ENCODE measurements around the gene POU2AF3. TPM values are rescaled to one million over a fixed set of nuclear protein-coding genes. Genes with fewer than 3 reads are reported as not detected.
A peak's percentile ranks its signal among the peaks of the same experiment; 100 is the strongest.

POU2AF3 gene
- total RNA-seq, 1 donor from 2014 or later, result 3.8 TPM

GRCh38 chr11:111329306-111330204, 31.2 kb downstream of the POU2AF3 start:
- ATAC-seq, result peak; percentile 43

DNA sequence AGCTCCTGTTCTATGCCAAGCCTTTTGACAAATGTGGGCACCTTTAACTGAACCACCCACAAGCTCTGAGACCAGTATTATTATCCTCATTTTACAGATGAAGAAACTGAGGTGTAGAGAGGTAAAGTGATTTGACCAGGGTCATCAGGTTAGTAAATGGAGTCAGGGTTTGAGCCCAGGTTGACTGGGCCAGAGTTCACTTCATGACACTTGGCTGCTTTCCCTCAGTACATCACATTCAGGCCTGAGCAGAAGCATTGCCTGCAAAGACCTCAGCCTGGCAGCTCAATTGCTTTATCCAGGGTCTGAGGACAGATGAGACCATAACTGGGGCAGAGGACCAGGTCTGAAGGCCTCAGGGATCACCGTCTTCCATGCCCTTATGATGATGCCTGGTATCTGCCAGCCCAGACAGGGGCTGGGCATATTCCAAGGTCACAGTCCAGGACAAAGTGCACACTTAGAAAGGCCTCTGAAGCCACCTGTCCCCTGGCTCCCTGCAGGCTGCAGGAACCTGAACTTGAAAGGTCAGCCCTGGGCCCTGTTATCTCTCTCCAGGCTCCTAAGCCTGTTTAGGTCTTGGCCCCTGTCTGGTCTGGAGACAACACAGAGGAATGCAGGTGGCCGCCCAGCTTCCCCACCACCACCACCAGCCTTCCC, 32.0 kb downstream of the POU2AF3 start:
- no peak for ATAC-seq

DNA sequence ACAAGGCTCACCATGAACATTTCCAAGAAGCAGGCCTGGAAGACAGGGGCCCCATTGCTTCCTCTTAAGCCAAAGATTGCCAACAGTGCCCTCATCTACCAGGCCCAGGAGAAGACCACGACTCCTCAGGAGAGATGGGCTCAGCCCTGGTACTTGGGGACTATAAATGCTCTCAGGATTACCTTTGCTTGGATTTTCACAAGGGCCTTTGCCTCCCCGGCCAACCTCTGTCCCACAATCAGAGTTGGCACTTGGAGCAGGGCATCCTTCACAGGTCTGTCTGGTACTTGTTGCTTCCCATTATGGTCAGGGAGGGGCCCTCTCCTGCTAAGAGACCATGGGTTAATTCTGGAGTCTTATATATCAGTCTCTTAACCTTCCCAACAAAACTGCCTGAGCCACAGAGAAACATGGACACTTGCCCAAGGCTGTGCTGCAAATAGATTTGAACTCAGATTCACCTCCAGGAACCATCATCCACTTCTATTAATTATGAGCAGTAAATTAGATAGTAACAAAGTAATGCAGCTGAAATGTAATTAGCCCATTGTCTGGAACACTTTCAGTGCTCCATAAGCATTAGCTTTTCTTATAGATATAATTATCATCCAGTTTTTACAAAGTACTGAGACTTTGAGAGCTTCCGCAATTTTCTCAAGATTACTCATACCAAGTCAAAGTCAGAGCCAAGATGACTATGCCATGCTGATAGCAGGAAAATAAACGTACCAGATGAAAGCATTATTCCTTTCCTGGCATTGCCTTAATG, 33.5 kb downstream of the POU2AF3 start:
- peak; percentile 34 for ATAC-seq

- no peak for ATAC-seq
These were observed 36.5 kb downstream of the POU2AF3 start for GRCh38 chr11:111334532-111335502.

- peak; percentile 21 for ATAC-seq
These were observed 37.2 kb downstream of the POU2AF3 start for GRCh38 chr11:111335549-111335948.

DNA sequence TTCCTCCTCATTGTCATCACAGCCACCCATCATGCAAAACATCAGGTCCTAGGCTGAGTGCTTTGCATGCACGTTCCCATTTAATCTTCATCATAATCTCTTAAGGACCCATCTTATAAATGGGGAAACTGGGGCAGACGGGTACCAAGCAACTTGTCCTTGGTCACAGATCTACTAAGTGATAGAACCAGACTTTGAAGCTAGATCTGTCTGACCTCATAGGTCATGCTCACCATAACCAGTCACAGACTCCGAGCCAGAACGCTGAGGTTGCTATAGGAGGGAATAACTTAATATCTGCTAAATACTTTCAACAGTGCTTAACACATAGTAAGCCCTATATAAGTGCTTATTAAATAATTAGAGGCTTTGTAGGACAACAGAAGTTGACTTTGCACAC, 37.7 kb downstream of the POU2AF3 start:
- no peak for ATAC-seq

- ATAC-seq, result peak; percentile 55
These were observed 38.4 kb downstream of the POU2AF3 start for GRCh38 chr11:111336582-111337256.

GRCh38 chr11:111339758-111340388, 41.5 kb downstream of the POU2AF3 start:
- no peak for ATAC-seq

GRCh38 chr11:111342329-111342728, 44.0 kb downstream of the POU2AF3 start:
- no peak for ATAC-seq

- peak; percentile 74 for ATAC-seq
These were observed 45.7 kb downstream of the POU2AF3 start for GRCh38 chr11:111344032-111344431.

- no peak for ATAC-seq
These were observed 48.8 kb downstream of the POU2AF3 start for GRCh38 chr11:111347002-111347722.

DNA sequence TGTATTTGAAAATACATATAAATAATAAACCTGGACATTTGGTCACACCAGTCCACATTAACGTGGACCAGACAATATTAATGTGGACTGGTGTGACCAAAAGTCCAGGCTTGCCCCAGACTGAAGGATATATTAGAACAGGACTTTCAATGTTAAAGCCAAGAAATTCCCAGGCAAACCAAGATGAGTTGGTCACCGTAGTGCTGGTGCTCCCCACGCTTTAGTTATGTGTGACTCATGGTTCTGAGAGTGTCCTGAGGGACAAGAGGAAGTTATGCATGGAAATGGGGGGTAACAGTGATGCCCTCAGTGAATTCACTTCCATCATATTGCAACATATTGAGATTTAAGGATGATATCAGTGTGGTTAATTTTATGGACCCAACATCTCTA, 49.4 kb downstream of the POU2AF3 start:
- no peak for ATAC-seq

- no peak for ATAC-seq
These were observed 49.8 kb downstream of the POU2AF3 start for GRCh38 chr11:111348147-111348546.

DNA sequence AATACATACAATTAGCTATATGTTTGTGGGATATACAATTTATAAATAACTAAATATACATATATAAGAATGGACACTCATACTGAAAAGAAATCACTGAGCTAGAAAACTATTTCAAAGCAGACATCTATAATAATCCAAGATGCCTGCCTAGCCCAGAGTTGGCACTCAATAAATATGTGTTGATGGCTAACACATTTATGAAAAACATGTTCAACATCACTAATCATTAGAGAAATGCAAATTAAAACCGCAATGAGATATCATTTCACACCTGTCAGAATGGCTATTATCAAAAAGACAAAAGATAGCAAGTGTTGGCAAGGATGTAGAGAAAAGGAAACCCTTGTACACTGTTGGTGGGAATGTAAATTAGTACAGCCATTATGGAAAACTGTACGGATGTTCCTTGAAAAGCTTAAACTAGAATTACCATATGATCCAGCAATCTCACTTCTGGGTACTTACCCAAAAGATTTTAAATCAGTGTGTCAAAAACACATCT, 50.9 kb downstream of the POU2AF3 start:
- no peak for ATAC-seq

- no peak for ATAC-seq
These were observed 52.5 kb downstream of the POU2AF3 start for GRCh38 chr11:111350811-111351210.

GRCh38 chr11:111351374-111352055, 53.2 kb downstream of the POU2AF3 start:
- ATAC-seq, result no peak

GRCh38 chr11:111352231-111352746, 53.9 kb downstream of the POU2AF3 start:
- no peak for ATAC-seq

DNA sequence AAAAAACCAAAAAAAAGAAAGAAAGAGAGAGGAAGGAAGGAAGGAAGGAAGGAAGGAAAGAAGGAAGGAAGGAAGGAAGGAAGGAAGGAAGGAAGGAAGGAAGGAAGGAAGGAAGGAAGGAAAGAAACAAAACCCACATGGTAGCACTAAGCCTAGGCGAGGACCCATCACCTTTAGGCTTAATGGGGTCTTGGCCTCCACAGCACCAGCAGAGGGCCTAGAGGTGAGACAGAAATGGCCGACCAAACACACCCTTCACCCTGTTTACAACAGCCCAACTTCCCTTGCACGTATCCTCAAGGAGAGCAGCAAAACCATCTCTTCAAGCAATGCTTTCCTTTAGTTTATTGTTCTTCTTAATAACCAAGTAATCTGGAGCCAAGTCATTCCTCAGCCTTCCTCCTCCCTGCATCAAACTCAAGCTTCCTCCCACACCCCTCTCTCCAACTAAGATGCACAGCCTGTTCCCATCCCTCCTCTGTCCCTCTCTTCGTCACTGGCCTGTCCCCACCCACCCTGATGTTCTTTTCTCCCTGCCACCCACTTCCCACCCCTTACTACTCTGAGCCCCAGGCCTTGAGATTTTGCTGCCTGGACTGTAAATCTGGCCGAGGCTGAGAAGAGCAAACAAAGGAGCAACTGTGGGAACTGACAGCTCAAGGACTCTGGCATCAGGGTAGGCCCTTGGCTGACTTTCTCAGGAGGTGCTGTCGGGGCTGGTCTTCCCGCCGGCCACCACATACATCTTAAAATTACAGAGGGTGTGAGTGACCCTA, 54.8 kb downstream of the POU2AF3 start:
- ATAC-seq, result no peak

Measured in esophagus mucosa (tissue), 1 donor.